GM18498 (cell line): ENCODE results near the gene FLNC.

Source experiments
- ATAC-seq: cut with Tn5 transposase; IDR thresholded peaks from one replicate; pipeline ENCODE4 v1.9.1; 2021; ENCODE audit warnings: mild to moderate bottlenecking, moderate library complexity; ENCODE audit not compliant: unreplicated experiment

Gene FLNC

DNA sequence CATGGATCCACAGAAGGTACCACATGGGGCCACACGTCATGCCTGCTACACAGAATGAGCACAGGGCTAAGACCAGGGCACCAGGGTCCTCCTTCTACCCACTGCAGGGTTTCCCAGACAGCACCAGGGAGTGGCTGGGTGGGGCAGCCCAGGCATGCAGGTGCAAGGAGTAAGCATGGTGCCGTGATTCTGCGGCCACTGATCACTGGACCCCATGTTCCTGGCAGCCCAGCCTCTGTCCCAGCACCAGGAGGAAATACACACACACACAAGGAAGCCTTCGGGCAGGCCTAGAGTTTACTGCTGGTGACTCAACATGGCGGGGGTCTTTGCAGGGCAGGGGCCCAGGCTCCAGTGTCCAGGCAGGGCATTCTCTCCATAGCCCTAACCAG, 46.4 kb downstream of the FLNC start:
- no peak for ATAC-seq

DNA sequence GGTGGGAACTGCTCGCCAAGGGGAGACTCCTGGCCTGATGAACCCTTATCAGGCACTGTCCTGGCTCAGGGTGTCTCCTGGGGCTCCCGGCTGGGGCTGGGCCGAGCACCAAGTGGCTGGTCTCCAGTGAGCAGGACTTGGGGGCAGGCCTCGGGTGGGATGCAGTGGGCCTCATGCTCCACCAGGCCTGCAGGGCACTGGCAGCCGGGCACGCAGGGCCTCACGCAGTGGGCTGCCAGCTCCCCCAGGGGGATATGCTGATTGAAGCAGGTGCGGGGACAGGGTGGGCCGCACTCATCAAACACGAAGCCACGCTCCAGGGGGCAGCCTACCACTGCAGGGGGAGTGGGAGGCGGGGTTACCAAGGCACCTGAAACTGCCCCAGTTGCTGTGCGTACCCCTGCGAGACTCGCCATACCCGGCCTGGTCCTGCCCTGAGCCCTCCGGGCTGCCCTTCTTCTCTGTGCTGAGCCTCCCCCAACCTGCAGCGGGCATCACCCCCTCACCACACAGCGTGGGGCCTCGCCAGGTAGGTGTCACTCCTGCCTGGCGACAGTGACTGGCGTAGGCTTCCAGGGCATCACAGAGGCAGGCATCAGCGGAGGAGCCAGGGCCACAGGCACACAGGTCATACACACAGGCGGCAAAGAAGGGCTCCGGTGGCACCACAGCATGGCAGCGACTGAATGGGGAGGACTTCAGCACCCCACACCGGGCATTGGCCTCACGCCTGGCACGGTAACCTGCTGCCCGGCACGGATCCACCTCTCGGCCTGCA, 47.0 kb downstream of the FLNC start:
- no peak for ATAC-seq

DNA sequence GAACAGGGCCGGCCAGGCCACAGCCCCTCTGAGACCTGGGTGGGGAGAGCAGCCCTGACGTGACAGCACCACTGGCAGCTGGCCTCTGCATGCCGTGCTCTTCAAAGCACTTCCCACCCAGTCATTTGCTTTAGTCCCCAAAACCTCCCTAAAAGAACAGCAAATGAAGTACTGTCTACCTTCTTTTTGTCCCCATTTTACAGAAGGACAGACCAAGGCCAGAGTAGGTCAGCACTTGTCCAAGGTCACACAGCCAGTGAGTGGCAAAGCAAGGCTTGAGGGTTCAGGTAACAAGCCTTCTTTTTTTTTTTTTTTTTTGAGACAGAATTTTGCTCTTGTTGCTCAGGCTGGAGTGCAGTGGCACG, 47.5 kb downstream of the FLNC start:
- ATAC-seq, result no peak

DNA sequence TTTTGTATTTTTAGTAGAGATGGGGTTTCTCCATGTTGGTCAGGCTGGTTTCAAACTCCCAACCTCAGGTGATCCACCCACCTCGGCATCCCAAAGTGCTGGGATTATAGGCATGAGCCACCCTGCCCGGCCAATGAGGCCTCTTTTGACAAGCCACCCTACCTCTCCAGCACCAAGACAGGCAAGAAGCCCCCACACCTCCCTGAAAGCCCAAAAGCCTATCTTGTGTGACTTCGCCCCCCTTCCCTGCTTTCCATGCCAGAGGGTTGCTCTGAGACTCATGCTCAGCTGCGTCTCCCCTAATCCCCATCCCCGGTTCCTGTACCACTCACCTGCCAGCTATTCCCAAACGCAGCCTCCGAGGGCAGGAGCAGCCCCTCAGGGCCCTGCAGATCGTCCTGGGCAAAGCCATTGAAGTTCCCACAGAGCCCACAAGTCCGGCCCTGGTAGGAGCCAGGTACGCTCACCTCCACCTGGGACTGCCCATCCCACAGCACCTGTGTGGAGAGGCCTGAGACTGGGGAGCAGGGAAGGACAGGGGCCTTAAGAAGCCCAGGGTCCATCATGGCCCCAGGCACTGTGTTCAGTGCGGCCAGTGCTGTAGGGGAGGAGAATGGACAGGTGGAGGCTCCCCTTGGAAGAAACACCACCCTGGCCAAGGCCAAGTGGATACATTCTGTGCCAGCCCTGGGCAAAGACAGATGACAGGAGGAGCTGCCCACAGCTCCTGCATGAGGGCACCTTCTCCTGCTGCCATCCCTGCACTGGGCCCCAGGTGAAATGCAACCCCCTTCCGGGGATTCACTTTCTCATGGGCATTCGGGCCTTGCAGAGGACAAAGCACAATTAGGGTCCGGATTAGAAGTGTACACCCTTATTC, 48.3 kb downstream of the FLNC start:
- no peak for ATAC-seq

DNA sequence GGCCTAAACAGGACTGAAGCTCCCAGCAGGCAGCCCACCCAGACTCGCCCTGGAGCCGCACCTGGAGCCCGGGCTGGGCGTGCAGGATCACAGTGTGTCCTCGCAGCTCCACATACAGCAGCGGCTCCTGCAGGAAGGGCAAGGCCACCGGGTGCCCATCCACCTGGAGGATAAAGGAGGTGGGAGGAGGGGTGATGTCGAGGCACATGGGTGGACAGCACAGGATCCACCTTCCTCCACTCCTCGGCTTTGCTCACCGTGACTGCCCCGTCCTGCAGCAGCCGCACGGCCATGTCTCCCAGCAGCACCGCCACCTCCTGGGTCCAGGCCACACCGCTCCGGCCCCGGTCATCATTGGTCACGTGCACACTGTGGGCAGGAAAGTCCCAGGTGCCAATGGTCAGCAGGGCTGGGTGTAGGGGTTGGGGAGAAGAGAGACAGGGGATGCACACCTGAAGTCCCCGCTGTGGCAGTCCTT, 49.3 kb downstream of the FLNC start:
- ATAC-seq, result no peak

DNA sequence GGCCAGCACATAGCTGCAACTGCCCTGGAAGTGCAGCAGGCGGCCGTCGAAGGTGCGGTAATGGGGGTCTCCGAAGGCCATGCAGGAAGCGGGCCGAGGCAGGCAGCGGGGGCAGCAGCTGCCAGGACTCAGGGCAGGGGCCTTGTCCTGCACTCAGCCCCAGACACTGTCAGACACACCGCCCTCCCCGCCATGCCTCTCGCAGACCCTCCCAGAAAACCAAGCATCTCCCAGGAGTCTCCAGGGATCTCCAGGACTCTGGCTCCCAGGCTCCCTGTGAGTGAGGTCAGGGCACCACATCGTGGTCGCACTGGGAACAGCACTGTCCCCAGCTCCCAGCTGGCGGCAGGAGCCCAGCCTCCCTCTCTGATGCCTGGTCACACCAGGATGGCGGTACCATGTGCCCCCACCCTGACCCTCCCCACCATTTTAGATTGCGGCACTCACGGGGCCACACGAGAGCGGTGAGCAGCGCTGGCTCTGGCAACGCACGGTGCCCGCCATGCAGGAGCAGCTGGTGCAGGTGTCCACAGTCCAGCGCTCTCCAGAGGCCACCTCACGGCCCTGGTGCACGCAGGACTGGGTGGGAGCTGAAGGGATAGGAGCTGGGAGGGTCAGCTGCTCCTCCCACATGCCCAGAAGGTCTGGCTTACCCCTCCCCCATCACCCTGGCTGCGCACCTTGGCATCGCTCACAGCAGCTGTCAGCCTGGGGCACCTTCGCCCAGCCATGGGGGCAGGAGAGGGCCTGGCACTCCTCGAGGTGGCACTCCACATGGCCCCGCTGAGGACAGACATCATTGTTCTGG, 49.9 kb downstream of the FLNC start:
- no peak for ATAC-seq

DNA sequence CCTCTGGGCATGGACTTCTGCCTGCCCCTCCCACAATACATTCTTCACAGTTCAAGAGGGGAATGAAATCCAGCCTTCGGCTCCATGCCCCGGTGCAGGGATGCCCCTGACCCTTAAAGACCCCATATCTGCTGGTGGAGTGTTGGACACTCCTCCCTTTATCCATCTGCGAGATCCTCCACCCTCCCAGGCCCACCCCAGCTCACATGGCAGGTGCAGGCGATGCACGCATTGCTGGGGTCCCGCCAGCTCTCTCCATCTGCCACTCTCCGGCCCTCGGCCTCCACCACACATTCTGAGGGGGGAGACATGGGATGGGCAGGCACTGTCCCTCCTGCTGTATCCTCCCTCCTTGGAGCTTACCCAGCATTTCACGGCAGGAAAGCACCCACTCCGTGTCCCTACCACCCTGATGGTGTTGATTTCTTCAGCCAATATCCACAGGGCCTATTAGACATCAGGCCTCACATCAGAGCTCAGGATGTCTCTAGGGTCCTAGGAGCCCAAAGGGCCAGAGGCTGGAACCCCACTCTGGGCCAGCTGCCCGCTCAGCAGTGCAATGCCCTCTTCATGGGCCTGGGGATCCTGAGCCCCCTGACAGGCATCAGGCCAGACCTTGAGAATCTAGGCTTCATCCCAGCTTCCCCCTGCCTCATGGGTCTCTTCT, 50.7 kb downstream of the FLNC start:
- ATAC-seq, result no peak

DNA sequence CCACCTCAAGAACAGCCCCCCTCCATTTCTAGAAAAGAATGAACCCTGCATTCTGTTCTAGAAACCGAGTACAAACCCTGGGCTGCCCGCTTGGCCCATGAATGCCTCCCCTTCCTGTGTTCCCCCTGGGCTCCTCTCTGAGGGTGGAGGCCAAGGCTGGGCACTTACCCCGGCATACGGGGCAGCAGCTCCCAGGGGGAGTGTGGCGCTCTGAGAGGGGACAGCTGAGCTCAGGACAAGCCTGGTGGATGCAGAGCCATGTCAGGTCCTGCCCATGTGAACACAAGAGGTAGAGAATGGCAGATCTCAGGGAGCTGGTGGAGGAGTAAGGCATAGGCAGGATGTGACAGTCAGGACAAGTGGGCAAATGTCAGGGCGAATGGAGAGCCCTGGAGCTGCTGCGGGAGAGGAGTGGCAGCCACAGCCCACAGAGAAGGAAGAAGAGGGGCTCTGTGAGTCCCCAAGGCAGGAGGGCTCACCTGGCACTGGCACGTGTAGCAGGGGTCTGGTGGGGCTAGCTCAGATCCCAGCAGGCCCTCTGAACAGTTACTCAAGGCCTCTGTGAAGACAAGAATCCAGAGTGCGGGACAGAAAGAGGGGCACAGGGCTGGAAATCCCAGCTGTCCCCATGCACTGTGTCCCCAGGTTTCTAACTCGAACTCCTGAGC, 51.4 kb downstream of the FLNC start:
- no peak for ATAC-seq

DNA sequence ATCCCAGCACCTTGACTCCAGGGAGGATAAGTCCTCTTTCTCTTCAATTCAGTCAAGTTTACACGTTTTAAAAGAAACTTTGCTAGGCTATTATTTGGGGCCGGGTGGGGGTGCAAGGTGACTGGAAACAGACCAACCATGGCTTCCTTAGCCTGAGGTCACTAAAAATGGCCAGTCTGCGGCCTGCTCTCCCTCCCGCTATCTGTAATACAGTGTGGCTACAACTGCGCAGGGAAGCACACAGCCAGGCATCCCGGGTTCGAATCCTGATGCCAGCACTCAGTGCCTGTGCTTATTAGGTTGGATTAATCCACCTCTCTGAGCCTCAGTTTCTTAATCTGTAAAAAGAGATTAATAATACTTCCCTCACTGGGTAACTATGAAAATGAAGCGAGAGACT, 51.9 kb downstream of the FLNC start:
- ATAC-seq, result no peak

DNA sequence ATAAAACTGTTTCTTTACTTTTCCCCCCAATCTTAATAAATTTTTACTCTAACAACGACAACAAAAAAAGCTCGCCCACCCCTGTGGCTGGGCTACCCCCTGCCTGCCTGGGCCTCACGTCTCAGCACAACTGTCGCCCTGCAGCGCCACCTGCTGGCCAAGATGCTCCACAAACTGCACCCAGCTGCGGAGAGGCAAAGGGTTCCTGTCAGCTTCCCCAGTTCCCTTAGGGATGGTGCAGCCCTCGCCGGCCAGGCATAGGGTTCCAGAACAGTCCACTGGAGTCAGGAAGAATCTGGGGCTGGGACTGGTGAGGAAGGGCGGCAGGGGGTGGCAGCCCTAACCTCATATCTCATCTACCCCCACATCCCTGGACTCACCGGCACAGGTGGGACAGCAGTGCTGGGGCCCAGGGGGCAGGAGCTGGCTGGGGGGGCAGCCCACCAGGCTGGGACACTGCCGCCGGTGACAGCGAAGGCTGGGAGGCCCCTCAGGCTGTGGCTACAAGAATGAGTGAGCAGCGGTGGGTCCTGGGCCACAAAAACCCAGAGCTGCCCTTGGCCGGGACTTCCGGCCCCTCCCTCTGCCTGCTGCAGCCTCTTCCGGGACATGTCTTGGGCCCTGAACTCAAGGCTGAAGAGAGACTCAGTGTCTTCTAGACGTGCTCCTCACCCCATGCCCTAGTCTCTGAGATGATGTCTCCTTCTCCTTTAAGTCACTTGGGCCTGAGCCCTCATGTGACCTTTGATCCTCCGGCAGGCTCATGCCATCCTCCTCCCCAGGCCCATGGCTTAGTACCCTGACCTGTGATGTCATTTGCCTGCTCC, 53.6 kb downstream of the FLNC start:
- ATAC-seq, result no peak

DNA sequence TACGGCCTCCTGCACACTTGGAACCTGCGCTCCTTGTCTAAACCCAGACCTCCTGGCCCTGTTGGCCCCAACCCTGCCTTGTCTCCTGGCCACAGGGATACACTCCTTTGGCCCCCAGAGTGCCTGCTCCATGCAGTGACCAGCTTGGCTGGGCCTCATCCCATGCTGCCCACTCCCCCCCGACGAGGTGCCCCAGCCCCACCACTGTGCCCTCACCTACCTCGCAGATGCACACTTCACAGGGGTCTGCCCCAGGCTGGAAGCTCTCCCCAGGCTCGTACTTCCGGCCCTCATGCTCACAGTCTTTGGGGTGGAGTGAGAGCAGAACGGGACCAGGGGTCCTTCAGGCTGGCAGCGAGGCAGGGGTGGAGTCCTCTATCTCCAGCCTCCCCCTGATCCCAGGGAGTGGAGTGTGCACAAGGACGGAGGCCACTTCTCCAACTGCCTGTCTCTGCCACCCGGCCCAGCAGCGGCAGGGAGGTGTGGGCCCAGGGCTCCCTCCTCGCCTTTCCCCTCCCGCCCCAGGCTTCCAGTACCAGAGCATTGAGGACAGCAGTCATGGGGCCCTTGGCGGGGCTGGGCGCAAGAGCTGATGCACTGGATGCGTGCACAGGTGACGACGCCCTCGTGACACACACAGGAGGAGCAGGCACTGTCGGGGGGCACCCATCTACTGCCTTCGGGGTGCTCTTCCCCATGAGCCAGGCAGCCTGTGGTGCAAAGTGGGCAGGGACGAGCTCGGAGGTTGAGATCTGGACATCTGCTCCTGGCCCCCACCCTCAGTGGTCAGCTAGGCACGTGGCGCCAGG, 54.6 kb downstream of the FLNC start:
- ATAC-seq, result no peak

DNA sequence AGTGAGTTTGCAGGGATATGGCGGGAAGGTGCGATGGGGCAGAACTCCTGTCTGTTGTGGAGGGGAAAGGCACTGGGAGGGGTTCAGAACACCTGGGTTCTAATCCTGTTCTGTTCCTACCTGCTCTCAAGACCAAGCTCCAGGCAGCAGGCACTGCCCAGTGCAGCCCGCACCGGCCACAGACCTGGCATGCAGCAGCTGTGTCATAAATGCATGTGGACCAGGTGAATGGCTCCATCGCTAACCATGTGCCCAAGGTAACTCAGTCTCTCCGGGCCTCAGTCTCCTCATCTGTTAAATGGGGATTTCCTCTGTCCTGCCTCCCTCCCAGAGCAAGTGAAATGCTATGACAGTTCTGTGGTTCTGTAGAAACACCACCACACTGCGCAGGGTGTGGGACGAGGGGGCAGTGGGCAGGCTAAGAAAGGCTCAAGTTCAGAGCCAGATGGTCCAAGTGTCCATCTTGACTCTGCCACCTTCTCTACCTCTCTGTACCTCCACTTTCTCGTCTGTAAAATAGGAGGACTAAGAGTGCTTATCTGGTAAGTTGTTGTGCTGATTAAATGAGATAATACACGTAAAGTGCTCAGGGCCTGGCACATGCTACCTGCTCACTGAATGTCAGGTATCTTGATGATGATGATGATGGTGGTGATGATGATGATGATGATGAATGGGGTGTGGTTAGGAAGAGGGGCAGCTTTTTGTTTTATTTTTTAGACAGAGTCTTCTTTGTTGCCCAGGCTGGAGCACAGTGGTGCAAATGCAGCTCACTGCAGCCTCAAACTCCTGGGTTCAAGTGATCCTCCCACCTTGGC, 55.4 kb downstream of the FLNC start:
- no peak for ATAC-seq

DNA sequence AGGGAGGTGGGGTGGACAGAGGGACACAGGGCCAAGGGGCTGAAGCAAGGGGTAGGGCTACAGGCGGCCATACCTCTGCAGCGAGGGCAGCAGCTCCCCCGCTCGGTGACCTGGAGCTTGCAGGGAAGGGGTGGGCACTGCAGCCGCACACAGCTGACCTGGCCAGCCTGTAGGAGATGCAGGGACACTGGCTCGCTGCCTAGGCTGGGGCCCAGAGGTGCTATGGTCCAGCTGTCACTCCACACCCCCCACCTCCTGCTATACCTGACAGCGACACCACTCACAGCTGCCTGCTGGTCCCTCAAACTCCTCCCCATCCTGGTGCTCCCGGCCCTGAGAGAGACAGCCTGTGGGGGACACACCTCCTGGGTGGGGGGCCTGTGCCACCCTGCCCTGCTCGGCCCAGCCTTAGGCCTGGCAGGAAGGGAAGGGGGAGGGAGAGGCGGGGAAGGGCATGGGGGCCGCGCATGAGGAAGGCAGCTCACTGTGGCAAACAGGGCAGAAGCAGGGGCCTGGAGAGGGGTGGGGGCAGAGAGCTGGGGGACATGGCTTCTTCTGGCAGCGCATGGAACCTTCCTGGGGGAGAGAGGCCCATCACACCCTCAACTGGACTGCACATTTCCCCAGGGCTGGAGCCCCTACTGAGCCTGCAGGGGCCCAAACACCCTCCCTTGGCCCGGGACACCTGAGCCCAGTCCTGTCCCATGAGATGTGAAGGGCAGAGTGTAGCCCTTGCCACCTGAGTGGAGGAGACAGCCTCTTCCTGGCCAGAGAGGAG, 56.4 kb downstream of the FLNC start:
- ATAC-seq, result no peak

DNA sequence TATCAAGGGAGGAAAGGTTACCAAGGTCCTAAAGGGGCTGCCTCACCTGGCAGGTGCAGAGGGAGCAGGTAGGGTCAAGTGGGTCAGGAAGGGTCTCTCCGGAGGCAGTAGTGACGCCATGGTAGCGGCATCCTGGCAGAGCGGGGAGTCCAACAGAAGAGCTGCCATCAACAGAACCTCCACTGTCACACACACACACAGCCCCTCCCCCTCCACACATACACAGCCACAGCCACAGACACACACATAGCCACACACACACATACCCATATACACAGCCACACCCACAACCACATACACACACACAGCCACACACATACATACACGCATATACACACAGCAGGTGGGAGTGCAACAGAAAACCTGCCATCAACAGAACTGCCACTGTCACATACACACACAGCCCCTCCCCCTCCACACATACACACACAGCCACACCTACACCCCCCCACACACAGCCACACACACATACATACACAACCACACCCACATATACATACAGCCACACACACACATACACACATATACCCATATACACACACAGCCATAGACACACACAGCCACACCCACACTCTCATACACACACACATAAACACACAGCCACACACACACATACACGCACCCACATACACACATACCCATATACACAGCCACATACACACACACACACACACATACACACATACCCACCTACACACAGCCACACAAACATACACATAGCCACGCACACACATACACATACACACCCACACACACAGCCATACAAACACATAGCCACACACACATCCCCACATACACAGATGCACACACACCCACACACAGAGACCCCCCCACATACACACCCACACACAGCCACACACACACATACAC, 57.2 kb downstream of the FLNC start:
- no peak for ATAC-seq

DNA sequence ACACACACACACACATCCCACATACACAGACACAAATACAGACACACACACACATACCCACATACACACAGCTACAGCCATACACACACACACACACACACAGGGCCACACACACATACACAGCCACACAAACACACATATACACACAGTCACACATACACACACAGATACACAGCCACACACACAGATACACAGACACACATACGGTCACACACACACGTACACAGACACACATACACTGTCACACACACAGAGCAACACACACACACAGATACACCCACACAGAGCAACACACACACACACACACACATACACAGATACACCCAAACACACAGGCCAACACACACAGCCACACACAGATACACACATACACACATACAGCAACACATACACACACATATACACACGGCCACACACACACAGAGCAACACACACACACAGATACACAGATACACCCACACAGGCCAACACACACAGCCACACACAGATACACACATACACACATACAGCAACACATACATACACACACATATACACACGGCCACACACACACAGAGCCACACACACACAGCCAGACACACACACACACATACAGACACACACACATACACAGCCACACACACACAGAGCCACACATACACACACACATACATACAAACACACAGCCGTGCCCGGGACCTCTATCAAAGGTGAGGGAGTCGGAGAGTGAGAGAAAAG, 58.0 kb downstream of the FLNC start:
- ATAC-seq, result no peak

DNA sequence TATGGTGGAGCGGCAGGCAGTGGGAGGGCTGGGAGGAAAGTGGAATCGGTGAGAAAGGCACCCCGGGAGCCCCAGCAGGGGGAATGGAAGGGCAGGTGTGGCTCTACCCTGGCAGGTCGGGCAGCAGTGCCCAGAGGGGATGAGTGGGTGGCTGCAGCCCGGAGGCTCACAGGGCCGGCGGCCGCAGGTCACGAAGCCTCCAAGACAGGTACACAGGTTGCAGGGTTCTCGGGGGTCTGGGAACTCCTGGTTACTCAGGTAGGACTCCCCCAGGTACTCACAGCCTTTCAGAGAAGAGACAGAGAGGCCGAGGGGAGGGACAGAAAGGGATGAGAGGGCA, 58.5 kb downstream of the FLNC start:
- ATAC-seq, result no peak
